ENCODE measurements around the gene KLHL2.
"Not testable (repeated sequence)": the region's sequence is repeated elsewhere in the genome, so short reads cannot be mapped to it uniquely, and the experiment has no call there.

Gene KLHL2

GRCh38 chr4:165229490-165230200, 22.3 kb downstream of the KLHL2 start:
- DNase-seq (ENCODE audit: extremely low read depth in 1 of 2, low read depth in 1 of 2), result not testable (repeated sequence)

GRCh38 chr4:165232623-165233433, 25.5 kb downstream of the KLHL2 start:
- DNase-seq (ENCODE audit: extremely low read depth in 1 of 2, low read depth in 1 of 2), result not testable (repeated sequence)

GRCh38 chr4:165234766-165235165, 27.4 kb downstream of the KLHL2 start:
- DNase-seq (ENCODE audit: extremely low read depth in 1 of 2, low read depth in 1 of 2), result no peak

DNA sequence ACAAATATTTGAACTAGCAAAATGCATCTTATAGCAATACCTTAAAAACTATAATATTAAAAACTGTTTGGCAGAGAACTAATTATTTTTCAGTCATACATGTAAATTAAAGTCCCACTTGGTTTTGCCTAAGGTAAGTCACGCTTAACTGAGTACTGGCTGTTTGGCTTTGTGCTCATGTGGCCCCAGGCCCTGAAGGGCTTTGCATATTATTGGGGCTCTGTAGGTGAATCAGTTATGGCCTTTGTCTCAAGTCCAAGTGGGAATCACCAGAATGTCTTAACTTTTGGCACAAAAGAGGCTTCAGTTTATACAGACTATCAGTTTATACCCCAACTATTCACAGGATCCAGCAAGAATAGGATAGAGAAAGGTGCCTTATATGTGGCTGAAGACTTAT, 29.5 kb downstream of the KLHL2 start:
- not testable (repeated sequence) for DNase-seq (ENCODE audit: extremely low read depth in 1 of 2, low read depth in 1 of 2)

DNA sequence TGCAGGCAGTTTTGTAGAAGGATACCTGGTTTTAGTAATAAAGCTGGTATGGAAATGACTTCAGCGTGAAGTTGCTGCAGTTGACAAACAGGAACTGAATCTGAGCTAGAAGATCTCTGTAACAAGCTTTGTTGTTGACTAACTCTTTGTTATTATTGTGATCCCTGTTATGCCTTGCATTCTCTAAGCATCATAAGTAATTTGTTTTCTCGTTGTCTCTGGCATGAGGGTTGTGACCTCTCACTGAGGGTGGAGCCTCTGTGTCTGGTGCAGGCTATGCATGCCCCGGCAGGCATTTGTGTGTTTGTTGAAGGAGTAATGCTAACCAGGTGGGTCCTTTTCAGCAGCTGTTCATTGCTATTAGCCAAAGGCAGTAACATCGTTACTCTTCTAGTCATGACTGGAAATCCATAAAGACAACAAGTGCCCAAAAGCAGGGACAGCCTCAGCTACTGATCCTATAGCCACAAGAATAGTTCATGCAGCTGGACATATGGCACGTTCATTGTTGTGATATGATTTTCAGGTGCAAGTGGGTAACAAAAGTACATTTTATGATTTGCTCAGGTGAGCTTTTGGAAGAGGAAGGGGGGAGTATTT, 30.8 kb downstream of the KLHL2 start:
- not testable (repeated sequence) for DNase-seq (ENCODE audit: extremely low read depth in 1 of 2, low read depth in 1 of 2)

- DNase-seq (ENCODE audit: extremely low read depth in 1 of 2, low read depth in 1 of 2), result not testable (repeated sequence)
Measured at GRCh38 chr4:165240761-165241160, 33.4 kb downstream of the KLHL2 start.

GRCh38 chr4:165244148-165244547, 36.8 kb downstream of the KLHL2 start:
- not testable (repeated sequence) for DNase-seq (ENCODE audit: extremely low read depth in 1 of 2, low read depth in 1 of 2)

DNA sequence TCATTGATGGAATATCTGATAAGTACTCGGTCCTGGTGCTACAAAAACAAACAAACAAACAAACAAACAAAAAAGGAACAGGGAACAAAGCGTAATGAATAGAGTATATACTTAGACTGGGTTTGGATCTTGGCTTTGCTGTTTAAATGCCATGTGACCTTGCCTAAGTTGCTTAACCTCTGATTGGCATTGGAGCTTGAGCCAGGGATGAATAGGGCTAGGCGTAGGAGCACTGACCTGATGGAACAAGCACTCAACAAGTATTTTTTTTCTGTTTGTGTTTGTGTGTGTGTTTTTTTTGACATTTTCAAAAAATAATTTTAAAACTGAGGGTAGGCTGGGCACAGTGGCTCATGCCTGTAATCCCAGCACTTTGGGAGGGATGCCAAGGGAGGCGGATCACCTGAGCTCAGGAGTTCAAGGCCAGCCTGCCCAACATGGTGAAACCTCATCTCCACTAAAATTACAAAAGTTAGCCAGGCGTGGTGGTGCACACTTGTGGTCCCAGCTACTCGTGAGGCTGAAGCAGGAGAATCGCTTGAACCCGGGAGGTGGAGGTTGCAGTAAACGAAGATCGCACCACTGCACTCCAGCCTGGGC, 37.3 kb downstream of the KLHL2 start:
- not testable (repeated sequence) for DNase-seq (ENCODE audit: extremely low read depth in 1 of 2, low read depth in 1 of 2)

DNA sequence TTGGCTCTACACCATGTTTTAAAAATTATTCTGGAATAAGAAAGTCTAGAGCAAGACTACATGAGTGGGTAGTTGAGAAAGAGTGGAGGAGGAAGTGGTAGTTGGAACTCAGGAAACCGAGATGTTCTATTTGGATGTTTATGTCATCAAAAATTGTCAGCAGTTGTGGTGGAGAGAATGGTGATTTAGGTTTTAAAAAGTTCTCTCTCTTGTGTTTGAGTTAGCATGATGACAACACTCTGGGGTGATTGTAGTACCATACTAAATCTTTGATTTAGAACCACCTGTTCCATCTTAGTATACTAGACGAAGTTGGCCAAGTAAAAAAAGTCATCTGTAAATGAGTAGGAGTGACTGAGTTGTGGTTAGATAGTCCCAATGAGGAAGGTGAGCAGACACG, 40.7 kb downstream of the KLHL2 start:
- DNase-seq (ENCODE audit: extremely low read depth in 1 of 2, low read depth in 1 of 2), result no peak

DNA sequence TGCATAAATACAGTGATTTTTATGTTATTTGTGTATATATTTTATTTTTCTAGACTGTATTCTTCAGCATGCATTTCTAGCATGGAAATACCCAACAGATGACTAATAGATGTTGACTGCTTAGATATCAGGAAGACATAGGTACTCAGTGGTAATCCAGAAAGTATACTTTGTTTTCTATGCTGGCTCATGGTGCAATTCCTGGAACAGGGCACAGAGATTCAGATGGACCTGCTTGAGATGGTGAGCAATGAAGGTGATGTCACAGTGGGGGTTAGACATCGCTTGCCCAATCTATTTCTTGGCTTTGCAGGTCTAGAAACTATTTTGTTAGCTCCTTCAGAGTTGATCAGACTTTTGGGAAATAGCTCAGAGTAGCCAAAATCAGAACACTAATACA, 41.5 kb downstream of the KLHL2 start:
- DNase-seq (ENCODE audit: extremely low read depth in 1 of 2, low read depth in 1 of 2), result peak in 1 of 2 donors; percentile 34

DNA sequence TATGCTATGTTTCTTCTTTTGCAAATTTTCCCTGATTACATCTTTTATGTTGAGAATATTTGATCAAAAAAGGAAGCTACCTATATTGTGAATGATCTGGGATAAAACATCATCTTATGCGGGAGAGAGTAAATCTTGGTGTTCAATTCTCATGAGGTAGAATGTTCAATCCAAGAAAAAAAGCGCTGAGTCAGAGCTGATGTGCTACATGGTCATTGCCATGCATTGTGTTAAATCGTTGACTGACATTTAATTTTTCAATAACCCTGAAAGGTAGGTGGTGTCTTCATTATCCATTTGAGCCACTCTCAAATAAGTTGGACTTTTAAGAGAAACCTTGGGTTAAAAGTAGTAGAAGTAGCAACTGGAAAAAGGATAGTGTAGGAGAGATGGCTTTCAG, 47.4 kb downstream of the KLHL2 start:
- DNase-seq (ENCODE audit: extremely low read depth in 1 of 2, low read depth in 1 of 2), result not testable (repeated sequence)

- peak in 1 of 2 donors; percentile 47 for DNase-seq (ENCODE audit: extremely low read depth in 1 of 2, low read depth in 1 of 2)
Measured at GRCh38 chr4:165255439-165255838, 48.1 kb downstream of the KLHL2 start.

- not testable (repeated sequence) for DNase-seq (ENCODE audit: extremely low read depth in 1 of 2, low read depth in 1 of 2)
Measured at GRCh38 chr4:165256074-165256659, 48.8 kb downstream of the KLHL2 start.

DNA sequence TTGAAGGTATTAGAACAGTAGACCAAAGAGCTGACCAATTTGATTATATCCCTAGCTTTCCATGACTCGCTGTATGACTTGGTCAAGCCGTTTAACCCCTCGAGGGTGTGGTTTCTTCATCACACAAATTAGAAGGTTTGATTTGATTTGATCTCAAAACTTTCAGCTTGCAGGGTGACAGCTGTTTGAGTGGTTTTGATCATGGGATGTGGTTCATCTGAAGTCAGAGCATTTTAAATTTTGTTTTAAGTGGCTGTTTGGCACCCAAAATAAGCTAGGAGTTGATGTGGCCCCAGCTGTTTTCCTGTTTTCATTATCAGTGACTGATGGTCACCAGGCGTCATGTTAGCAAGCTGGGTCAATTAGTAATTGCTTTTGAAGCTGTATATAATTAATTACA, 52.4 kb downstream of the KLHL2 start:
- DNase-seq (ENCODE audit: extremely low read depth in 1 of 2, low read depth in 1 of 2), result not testable (repeated sequence)

DNA sequence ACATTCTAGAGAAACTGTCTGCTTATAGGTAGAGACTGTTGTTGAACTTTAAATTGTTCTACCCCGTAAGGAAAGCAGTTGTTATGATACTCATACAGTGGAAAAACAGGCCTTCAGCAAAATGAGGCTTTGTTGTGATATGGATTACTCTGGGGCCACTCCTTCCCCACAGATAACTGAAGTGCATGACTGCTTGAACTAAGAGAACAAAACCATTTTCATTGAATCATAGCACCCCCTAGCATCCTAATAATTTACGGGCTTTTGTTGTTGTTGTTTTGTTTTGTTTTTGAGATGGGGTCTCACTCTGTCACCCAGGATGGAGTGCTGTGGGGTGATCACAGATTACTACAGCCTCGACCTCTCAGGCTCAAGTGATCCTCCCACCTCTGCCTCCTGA, 54.9 kb downstream of the KLHL2 start:
- not testable (repeated sequence) for DNase-seq (ENCODE audit: extremely low read depth in 1 of 2, low read depth in 1 of 2)

DNA sequence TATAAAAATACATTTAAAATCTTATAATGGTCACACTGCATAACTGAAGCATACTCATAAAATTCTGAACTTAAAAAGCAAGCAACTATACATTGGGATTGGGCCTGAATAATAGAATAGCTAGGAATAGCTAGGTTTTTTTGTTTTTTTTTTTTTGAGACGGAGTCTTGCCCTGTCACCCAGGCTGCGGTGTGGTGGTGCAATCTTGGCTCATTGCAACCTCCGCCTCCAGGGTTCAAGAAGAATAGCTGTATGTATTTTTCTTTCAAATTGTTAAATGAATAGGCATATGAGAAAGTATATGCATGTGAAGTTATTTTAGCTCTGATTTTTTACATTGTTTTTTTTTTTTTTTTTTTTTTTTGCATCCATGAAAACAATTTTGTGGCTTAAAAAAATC, 56.1 kb downstream of the KLHL2 start:
- DNase-seq (ENCODE audit: extremely low read depth in 1 of 2, low read depth in 1 of 2), result not testable (repeated sequence)

DNA sequence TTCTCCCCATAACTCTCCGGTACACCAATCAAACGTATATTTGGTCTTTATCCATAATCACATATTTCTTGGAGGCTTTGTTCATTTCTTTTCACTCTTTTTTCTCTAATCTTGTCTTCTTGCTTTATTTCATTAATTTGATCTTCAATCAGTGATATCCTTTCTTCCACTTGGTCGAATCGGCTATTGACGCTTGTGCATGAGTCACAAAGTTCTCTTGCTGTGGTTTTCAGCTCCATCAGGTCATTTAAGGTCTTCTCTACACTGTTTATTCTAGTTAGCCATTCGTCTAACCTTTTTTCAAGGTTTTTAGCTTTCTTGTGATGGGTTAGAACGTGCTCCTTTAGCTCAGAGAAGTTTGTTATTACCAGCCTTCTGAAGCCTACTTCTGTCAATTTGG, 62.6 kb downstream of the KLHL2 start:
- DNase-seq (ENCODE audit: extremely low read depth in 1 of 2, low read depth in 1 of 2), result not testable (repeated sequence)

- DNase-seq (ENCODE audit: extremely low read depth in 1 of 2, low read depth in 1 of 2), result not testable (repeated sequence)
Measured at GRCh38 chr4:165273443-165273842, 66.1 kb downstream of the KLHL2 start.

DNA sequence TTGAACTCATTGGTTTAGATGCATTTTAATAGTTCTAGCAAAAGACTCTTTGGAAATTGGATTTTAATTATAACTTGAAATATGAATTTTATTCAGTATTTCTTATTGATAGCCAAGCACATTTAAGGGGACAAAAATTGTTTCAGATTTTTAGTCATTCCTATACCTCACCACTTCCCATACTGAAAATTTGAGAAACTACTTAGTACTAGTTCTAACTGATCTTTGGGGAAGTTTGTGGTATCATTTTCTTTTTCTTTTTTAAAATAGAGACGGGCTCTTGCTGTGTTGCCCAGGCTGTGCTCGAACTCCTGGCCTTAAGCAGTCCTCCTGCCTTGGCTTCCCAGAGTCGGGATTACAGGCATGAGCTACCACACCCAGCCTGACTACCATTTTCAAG, 68.0 kb downstream of the KLHL2 start:
- not testable (repeated sequence) for DNase-seq (ENCODE audit: extremely low read depth in 1 of 2, low read depth in 1 of 2)

- DNase-seq (ENCODE audit: extremely low read depth in 1 of 2, low read depth in 1 of 2), result not testable (repeated sequence)
Measured at GRCh38 chr4:165279531-165279930, 72.2 kb downstream of the KLHL2 start.

DNA sequence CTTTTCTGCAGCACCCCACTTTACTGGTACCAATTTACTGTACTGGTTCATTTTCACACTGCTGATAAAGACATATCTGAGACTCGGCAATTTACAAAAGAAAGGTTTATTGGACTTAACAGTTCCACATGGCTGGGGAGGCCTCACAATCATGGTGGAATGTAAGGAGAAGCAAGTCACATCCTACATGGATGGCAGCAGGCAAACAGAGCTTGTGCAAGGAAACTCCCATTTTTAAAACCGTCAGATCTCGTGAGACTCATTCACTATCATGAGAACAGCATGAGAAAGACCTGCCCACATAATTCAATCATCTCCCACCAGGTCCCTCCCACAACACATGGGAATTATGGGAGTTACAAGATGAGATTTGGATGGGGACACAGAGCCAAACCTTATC, 77.3 kb downstream of the KLHL2 start:
- DNase-seq (ENCODE audit: extremely low read depth in 1 of 2, low read depth in 1 of 2), result not testable (repeated sequence)
